Measurements from ENCODE around the gene C10orf67.

GRCh38 chr10:23368816-23369640, 24.4 kb upstream of the C10orf67 start:
- TF ChIP-seq CTCF (conservative IDR thresholded peaks at IDR 0.05; ENCODE audit: low read depth in 2 of 2) = no peak
- no peak for TF ChIP-seq ZNF331 (CRISPR knock-in tag; IDR thresholded peaks at IDR 0.05; ENCODE audit: low read depth)
- no peak for TF ChIP-seq NANOG (IDR thresholded peaks at IDR 0.05; ENCODE audit: borderline replicate concordance)
- no peak for TF ChIP-seq EZH2 (IDR thresholded peaks at IDR 0.05; ENCODE audit: low read depth, unreplicated experiment)
- TF ChIP-seq POLR2AphosphoS5 (IDR thresholded peaks at IDR 0.05; ENCODE audit: low read depth) = no peak
- no peak for TF ChIP-seq ZNF114 (CRISPR knock-in tag; IDR thresholded peaks at IDR 0.05)
